GM23338 (cell line): Measurements from ENCODE around the gene SERPING1. TPM values are rescaled to one million over a fixed set of nuclear protein-coding genes. Genes with fewer than 3 reads are reported as not detected.

Experiments used
- ATAC-seq: fragments of 200-7000 bp; cut with Tn5 transposase; 3 replicates; pipeline ENCODE4 v1.9.1; 2020
- DNase-seq: peaks from one replicate; pipeline ENCODE4 v3.0.0-alpha.2; 2015; ENCODE audit warnings: low spot score
- H2AFZ ChIP-seq: fragments of 200-600 bp; sonication (generic); 2 replicates; pipeline ENCODE4 v1.8.0; 2016; ENCODE audit warnings: antibody characterized with exemption, mild to moderate bottlenecking, moderate library complexity
- H3F3A ChIP-seq: fragments of 200-600 bp; sonication (generic); replicated peaks from 2 replicates; pipeline ENCODE4 v1.8.0; 2017; ENCODE audit warnings: antibody characterized with exemption, mixed run types, low read depth
- H3K27ac ChIP-seq: fragments of 200-600 bp; sonication (generic); 2 replicates; pipeline ENCODE4 v1.6.1; 2016; ENCODE audit warnings: low read depth
- H3K27me3 ChIP-seq: fragments of 200-600 bp; sonication (generic); 2 replicates; pipeline ENCODE4 v1.8.0; 2016; ENCODE audit warnings: mild to moderate bottlenecking, mixed run types, moderate library complexity; ENCODE audit not compliant: insufficient read depth
- H3K36me3 ChIP-seq: fragments of 200-600 bp; sonication (generic); 2 replicates; pipeline ENCODE4 v1.8.0; 2016; ENCODE audit warnings: mild to moderate bottlenecking; ENCODE audit not compliant: insufficient read depth
- H3K4me1 ChIP-seq: fragments of 200-600 bp; sonication (generic); 2 replicates; pipeline ENCODE4 v1.8.0; 2016; ENCODE audit warnings: mild to moderate bottlenecking, moderate library complexity; ENCODE audit not compliant: insufficient read depth
- H3K4me2 ChIP-seq: fragments of 200-600 bp; sonication (generic); 2 replicates; pipeline ENCODE4 v1.7.1; 2017; ENCODE audit warnings: mixed run types
- H3K4me3 ChIP-seq: fragments of 200-600 bp; sonication (generic); 2 replicates; pipeline ENCODE4 v1.6.1; 2016; ENCODE audit warnings: mixed run types
- H3K79me2 ChIP-seq: fragments of 200-600 bp; sonication (generic); replicated peaks from 2 replicates; pipeline ENCODE4 v1.8.0; 2017; ENCODE audit warnings: mild to moderate bottlenecking; ENCODE audit not compliant: insufficient read depth
- H3K9me2 ChIP-seq: fragments of 200-600 bp; sonication (generic); 2 replicates; pipeline ENCODE4 v1.8.0; 2017; ENCODE audit not compliant: insufficient read depth
- H4K20me1 ChIP-seq: fragments of 200-600 bp; sonication (generic); replicated peaks from 2 replicates; pipeline ENCODE4 v1.8.0; 2017; ENCODE audit warnings: mild to moderate bottlenecking; ENCODE audit not compliant: insufficient read depth
- H3K27ac Mint-ChIP-seq: 2 replicates; pipeline ENCODE4 v1.8.0; 2020; ENCODE audit warnings: inconsistent platforms, mild to moderate bottlenecking, moderate library complexity, mixed read lengths
- H3K27me3 Mint-ChIP-seq: 3 replicates; pipeline ENCODE4 v1.8.0; 2022; ENCODE audit warnings: low read depth, mild to moderate bottlenecking, moderate library complexity, mixed read lengths, inconsistent platforms; ENCODE audit not compliant: insufficient read depth, poor library complexity
- H3K36me3 Mint-ChIP-seq: 3 replicates; pipeline ENCODE4 v1.8.0; 2021; ENCODE audit warnings: low read depth, mild to moderate bottlenecking, inconsistent platforms, moderate library complexity, mixed read lengths
- H3K4me1 Mint-ChIP-seq: 3 replicates; pipeline ENCODE4 v1.8.0; 2020; ENCODE audit warnings: mild to moderate bottlenecking, inconsistent platforms, mixed read lengths
- H3K4me3 Mint-ChIP-seq: 3 replicates; pipeline ENCODE4 v1.8.0; 2021; ENCODE audit warnings: moderate library complexity, mild to moderate bottlenecking, inconsistent platforms, mixed read lengths
- H3K9me3 Mint-ChIP-seq: 3 replicates; pipeline ENCODE4 v1.8.0; 2020; ENCODE audit warnings: moderate library complexity, mild to moderate bottlenecking, inconsistent platforms, mixed read lengths
- CREB1 ChIP-seq: fragments of 250-450 bp; sonication (Bioruptor Pico); IDR thresholded peaks from 2 replicates; pipeline ENCODE4 v1.5.0; 2020; ENCODE audit warnings: low read depth, mild to moderate bottlenecking, moderate library complexity
- CTCF ChIP-seq, 2 experiments: fragments of 200-600 bp in 1 of 2; sonication (generic) in 1 of 2; conservative IDR thresholded peaks; 2 replicates each; pipeline versions ENCODE4 v1.5.1 to v1.6.1; 2016 to 2017; ENCODE audit warnings: antibody characterized with exemption in 2 of 2, low read depth in 2 of 2, mild to moderate bottlenecking in 2 of 2, moderate library complexity in 1 of 2
- ETS1 ChIP-seq: IDR thresholded peaks from 2 replicates; pipeline ENCODE4 v1.6.1; 2016; ENCODE audit warnings: antibody characterized with exemption
- EZH2 ChIP-seq: fragments of 200-600 bp; sonication (generic); IDR thresholded peaks from one replicate; pipeline ENCODE4 v1.8.0; 2017; ENCODE audit warnings: antibody characterized with exemption, mild to moderate bottlenecking, low read depth; ENCODE audit not compliant: unreplicated experiment
- EZH2phosphoT487 ChIP-seq: fragments of 200-600 bp; sonication (generic); IDR thresholded peaks from one replicate; pipeline ENCODE4 v1.8.1; 2018; ENCODE audit warnings: antibody characterized with exemption; ENCODE audit not compliant: unreplicated experiment
- JUNB ChIP-seq: IDR thresholded peaks from one replicate; pipeline ENCODE4 v1.6.1; 2016; ENCODE audit warnings: antibody characterized with exemption; ENCODE audit not compliant: unreplicated experiment
- NANOG ChIP-seq: IDR thresholded peaks from 2 replicates; pipeline ENCODE4 v1.6.1; 2016; ENCODE audit warnings: antibody characterized with exemption, borderline replicate concordance
- POLR2AphosphoS5 ChIP-seq: IDR thresholded peaks from 2 replicates; pipeline ENCODE4 v1.6.1; 2016; ENCODE audit warnings: antibody characterized with exemption, low read depth
- REST ChIP-seq: IDR thresholded peaks from one replicate; pipeline ENCODE4 v1.6.1; 2018; ENCODE audit warnings: antibody characterized with exemption; ENCODE audit not compliant: unreplicated experiment
- ZNF114 ChIP-seq: fragments of 250-450 bp; sonication (Bioruptor Pico); IDR thresholded peaks from 2 replicates; pipeline ENCODE4 v1.5.0; 2020; ENCODE audit warnings: mild to moderate bottlenecking, moderate library complexity
- ZNF462 ChIP-seq: fragments of 250-450 bp; sonication (Bioruptor Pico); IDR thresholded peaks from 2 replicates; pipeline ENCODE4 v1.5.0; 2020; ENCODE audit warnings: mild to moderate bottlenecking, moderate library complexity
- polyA plus RNA-seq: library from polyadenylated mRNA; unstranded; fragments of >200 nt; fragmentation: Nextera tagmentation; extraction: Ambion mirVana; gene quantifications from 2 replicates; pipeline ENCODE4 v1.2.1, GENCODE V29; 2016
- total RNA-seq: library from RNA; depleted of rRNA; stranded (reverse); fragments of >200 nt; shearing (Covaris generic); gene quantifications from 2 replicates; pipeline ENCODE4 v1.2.3, GENCODE V29; 2014

Gene SERPING1
- total and polyA plus RNA-seq, 2 experiments from 2014 or later, result 42.3 to 54.7 TPM

GRCh38 chr11:57658023-57658361 lies 60.5 kb downstream of the SERPING1 start:
- ATAC-seq (no peak), DNase-seq (peak; percentile 35)
- Histone ChIP-seq H3K79me2 (peaks cover 19% of the 10 kb centered on the region), H3K27ac (no peak overlapping the region; the same call in 1 of the 2 replicates), H3K9me2 (no peaks in the 10 kb centered on the region), H2AFZ (peak overlapping the region; percentile 32), H3K4me1 (peaks cover 2% of the 10 kb centered on the region), H3F3A (peaks cover 3% of the 10 kb centered on the region; the same call in 1 of the 2 replicates), H3K36me3 (peaks cover 18% of the 10 kb centered on the region), H3K4me3 (peak overlapping the region; percentile 81), H3K4me2 (peak overlapping the region; percentile 94), H4K20me1 (0 out of 2 replicates have a peak, but pooled peaks cover 4% of the 10 kb centered on the region), H3K27me3 (peaks cover 10% of the 10 kb centered on the region)
- H3K4me3 Mint-ChIP-seq, result peak overlapping the region; percentile 99
- peaks cover 15% of the 10 kb centered on the region for H3K27me3 Mint-ChIP-seq
- TF ChIP-seq REST (no peak), ZNF114 (CRISPR knock-in tag) (no peak), CTCF (conservative IDR thresholded peaks at IDR 0.05; ENCODE audit: low read depth in 2 of 2) (no peak), NANOG (no peak), EZH2phosphoT487 (no peak), JUNB (no peak), EZH2 (no peak), POLR2AphosphoS5 (no peak), ZNF462 (no peak), CREB1 (CRISPR knock-in tag) (no peak), ETS1 (no peak)
- peaks cover 31% of the 10 kb centered on the region for H3K36me3 Mint-ChIP-seq
- peak overlapping the region; percentile 96 for H3K27ac Mint-ChIP-seq
- H3K4me1 Mint-ChIP-seq, result peaks cover 14% of the 10 kb centered on the region
- no peaks in the 10 kb centered on the region for H3K9me3 Mint-ChIP-seq
